NCI-H146 treated with DMSO at 0.1 percent for 48 hours (cell line): ENCODE results near the gene TRAT1.
"Not testable (repeated sequence)": the region's sequence is repeated elsewhere in the genome, so short reads cannot be mapped to it uniquely, and the experiment has no call there.

Experiments used
- DNase-seq: peaks from one replicate; lab custom pipeline; 2025; ENCODE audit not compliant: unreplicated experiment; lab: John Stamatoyannopoulos, UW

The TRAT1 gene, protein sequence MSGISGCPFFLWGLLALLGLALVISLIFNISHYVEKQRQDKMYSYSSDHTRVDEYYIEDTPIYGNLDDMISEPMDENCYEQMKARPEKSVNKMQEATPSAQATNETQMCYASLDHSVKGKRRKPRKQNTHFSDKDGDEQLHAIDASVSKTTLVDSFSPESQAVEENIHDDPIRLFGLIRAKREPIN

DNA sequence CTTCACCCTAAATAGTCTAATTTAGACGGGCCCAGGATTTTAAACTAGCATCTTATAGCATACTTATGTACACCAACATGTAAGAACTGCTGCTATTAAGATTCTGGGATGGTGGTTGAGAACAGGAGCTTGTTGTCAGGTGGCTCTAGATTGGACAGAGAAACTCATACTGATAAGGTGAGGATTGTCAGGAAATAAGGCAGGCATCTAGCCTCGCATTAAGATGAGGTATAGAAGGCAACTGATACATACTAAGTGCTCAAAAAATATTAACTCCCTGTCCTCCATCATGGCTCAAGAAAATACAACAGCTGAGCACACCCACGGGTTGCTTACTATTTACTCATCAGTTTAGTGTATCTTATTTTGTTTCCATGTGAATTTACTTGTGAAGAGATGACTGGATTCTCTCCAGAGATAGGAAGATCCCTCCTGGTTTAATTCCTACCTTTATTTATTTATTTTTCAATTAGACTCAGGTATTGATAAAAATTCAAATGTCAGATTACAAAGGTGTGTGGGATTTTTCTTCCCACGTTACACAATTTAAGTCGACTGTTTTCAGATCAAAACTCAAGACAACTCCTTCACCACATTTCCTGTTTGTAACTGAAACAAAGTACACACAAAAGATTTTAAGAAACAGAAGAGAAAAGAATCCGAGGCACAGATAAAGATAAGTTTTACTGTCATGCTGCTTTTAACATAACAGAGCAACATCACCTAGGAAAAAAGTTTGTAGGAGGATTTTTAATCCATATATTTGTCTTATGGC, at the start of gene TRAT1:
Gene TRAT1, plus strand, starts transcription at position 664 of the 775 bp plus-strand sequence. CDS start 142 bp downstream, outside the sequence.
- DNase-seq = peak; percentile 62

DNA sequence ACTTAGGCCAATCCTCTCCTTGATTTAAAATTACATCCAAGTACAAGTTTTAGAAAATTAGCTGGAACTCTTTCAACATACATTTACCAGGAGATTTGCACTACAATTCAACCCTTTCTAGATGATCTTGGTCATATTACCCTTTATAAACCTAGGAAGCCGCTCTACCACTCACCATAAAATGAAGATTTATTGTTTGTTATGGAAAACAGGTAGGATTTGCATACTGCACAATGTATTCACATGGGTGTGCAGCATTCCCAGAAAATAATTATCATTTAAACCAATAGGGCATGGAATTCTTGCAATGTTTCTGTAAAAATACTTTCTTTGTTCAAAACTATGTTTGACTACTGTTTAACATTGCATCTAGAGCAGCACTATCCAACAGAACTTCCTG, 46.9 kb upstream of the TRAT1 start:
- DNase-seq = no peak

DNA sequence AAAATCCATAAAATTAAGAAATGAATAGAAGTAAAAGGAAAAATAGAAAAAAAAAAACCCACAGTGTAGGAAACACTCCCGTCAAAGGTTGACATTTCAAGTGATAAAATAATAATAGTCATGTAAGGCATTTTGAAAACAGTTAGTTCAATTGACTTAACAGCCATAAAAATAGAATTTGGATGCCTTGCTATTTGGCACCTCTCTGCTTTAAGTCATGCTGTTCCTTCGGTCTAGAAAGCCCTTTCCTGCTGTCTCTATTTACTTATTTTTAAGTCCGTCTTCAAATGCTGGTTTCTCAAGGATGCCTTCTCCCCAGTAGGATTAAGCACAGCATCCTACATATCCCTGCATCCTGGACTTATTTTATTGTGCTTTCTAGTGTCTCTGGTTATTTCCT, 43.1 kb upstream of the TRAT1 start:
- no peak for DNase-seq

DNA sequence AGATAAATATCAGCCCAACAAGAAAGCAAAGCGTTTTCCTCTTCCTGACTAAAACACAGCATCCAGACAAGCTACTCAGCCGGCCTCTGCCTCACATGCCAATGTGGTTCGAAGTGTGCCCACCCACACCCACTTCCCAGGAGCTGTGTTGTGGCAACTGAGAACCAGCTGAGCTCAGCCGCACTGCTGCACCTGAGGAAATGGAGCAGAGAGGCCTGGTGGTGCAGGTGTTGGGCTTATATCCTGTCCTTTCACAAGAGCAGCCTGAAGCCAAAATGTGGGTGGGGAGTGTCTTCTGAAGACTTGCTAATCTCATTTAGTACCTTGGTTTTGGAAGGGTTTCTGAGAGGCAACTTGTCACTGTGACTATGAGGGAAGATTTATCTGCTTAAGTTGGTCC, 42.4 kb upstream of the TRAT1 start:
- DNase-seq = no peak

DNA sequence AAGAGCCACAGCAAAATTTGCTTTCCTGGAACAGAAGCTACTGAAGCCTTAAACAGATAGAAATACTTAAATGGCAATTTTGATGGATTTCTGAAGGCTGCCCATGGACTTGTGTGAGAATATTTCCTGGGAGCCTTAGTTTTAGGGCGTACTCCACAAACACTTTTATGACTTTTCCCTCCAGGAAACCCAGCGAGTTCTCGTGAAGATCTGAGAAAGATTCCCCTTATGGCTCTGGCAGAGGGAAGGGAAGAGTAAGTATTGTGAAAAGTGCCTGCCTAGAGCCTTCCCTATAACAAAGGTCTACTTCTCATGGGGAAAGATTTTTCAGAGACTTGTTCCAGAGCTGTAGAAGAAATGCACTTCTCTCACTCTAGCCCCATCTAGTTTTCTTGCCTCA, 31.1 kb upstream of the TRAT1 start:
- no peak for DNase-seq

DNA sequence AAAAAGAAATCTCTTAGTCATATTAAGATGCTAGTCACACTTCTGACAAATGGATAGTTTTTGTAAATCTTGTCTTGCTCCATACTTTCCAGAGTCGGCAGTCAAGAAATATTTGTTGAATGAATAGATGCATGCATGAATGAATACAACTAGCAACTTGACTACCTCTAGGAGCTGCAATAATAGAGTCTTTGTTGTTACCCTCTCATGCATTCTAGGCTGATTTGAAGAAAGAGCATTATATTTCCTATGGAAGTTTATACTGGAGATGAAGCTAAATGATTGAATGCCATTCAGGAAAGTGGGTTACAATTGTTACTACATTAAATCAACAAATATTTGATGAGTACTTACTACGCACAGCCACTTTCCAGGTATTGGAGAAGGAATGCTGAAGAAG, 18.1 kb upstream of the TRAT1 start:
- no peak for DNase-seq

DNA sequence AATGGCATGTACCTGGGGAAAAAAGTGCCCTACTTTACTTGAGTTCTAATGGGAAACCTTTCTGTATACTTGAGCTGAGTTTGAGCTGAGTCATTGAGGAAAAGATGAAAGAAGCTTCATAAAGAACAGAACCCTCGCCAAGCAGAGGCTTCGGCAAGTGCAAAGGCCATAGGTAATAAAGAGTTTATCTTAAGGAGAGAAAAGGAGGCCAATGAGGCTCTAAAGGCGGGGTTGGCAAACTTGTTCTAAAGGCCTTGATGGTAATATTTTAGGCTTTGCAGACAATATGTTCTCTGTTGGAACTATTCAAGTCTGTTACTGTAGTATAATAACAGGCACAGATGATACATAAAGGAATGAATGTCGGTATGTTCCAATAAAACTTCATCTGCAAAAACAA, 17.6 kb upstream of the TRAT1 start:
- no peak for DNase-seq

DNA sequence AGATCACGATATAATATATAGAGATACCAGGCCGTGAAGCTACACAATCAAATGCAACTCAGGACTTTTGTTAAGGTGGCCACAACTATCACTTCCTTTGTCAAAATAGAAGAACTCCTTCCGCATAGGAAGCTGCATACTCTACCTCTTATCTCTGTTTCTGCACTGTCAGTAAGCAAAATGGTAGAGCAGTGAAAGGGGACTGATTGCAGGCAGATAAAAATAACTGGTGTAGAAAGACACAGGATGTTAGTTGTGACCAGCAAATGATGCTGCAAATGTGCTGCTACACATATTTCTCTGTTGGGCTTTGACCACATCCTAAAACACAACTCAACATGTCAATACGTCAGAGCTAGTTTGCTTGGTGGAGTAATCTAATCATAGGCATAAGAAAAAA, 16.3 kb upstream of the TRAT1 start:
- DNase-seq = no peak

DNA sequence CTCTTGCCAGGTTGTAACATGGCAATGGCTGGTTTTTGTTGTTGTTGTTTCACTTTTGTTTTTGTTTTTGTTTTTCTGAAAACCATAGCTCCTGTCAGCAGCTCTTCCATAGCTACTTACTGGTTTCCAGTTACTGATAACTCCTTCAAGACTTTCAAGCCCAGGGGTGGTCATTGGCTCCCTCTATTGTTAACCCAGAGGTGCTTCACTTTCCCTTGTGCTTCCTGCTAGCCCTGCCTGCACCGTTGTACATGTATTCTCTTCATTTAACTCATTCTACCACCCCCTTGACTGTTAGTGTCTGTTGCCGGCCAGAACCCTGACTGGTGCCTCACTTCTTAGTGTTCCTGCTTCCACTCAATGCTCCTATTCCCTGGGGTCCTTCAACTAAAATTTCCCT, 4.2 kb upstream of the TRAT1 start:
- peak; percentile 88 for DNase-seq

DNA sequence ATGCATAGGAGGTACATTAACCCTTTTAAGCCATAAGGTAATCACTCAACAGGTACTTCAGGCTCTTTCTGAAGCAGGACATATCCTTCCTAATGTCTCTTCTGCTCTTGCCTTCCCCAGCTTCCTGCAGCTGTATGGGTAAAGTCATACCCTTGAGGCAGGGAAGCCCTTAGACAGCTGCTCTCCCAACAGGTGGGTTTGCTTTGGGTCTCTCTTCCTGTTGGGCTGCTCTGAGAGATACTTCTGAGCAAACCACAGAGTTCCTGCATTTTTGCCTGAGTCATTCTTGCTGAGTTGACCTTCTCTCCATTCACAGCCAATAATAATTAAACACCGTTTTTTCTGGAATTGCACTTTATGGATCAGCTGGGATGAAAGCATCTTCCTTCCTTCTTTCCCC, 2.0 kb upstream of the TRAT1 start:
- DNase-seq = no peak

DNA sequence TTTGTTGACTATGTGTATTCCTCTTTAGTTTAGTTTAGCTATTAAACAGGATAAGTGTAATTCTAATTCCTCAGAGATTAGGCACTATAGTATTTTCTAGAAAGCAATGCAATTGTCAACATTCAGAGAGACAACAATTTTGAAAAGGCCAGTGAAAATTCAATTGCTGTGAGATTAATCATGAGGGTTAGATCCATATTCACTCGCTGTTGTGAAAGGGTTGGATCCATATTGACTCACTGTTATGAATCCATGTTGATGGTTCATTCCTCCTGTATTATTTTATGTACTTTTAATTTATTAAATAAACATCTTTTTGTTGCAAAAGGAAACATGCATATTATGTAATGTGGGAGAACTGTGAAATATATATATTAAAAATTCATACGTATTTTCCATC, 641 bp downstream of the TRAT1 start:
- no peak for DNase-seq

DNA sequence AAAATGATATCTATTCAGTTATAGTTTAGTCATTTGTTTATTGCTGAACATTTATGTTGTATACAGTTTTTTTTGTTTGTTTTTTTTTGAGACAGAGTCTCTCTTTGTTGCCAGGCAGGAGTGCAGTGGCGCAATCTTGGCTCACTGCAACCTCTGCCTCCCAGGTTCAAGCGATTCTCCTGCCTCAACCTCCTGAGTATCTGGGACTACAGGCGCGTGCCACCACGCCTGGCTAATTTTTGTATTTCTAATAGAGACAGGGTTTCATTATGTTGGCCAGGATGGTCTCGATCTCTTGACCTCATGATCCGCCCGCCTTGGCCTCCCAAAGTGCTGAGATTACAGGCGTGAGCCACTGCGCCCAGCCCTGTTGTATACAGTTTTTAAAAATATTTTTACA, 1.2 kb downstream of the TRAT1 start:
- DNase-seq = not testable (repeated sequence)

DNA sequence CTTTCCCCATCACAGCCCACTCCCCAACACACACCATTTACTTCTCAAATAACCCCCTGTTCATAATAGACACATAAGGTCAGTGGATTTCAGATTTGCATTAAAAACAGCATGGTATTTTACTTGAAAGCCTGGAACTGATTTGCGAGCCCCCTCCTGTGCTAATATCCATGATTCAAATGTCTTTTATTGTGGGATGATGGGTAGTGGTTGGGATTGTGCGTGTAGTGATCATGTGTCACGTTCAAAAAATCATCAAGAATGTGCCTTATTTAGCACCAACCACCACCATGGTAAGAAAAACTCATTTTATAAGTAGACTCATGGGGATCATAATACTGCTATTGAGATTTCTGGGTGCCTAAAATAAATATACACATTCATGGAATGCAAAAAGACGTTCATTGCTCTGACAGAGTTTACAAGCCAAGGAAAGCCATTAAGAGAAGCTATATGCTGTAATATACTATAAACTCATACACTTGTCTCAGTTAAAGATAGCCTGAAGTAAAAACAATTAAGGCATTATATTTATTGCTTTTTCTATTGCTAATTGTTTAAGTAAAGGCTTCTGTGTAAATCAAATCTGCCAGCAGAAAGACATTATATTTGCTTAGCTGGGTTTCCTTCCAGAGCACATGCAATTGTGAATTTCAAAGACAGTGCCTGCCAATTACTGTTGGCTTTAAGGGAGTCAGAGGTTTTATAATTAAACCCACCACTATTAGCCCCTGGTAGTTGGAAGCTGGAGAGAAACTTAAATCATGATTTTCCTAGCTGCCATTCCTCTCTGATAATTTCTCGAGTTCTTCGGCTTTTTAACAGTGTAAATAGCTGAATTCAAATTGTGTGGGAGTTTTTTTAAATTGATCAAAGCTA, 4.0 kb downstream of the TRAT1 start:
- peak; percentile 89 for DNase-seq

DNA sequence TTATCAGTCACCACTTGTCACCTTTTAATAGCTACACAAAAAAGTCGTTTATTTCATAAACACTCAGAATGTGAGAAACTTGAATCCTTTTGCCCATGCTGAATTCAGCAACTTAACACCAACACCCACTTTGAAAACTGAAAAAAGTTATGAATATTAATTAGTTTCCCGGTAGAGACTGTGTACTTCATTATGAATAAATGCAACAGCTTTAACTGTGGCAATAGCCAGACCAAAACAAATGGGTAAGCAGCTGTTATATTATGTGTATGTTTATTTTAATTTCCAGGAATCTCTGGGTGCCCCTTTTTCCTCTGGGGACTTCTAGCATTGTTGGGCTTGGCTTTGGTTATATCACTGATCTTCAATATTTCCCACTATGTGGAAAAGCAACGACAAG, 7.8 kb downstream of the TRAT1 start:
- no peak for DNase-seq

DNA sequence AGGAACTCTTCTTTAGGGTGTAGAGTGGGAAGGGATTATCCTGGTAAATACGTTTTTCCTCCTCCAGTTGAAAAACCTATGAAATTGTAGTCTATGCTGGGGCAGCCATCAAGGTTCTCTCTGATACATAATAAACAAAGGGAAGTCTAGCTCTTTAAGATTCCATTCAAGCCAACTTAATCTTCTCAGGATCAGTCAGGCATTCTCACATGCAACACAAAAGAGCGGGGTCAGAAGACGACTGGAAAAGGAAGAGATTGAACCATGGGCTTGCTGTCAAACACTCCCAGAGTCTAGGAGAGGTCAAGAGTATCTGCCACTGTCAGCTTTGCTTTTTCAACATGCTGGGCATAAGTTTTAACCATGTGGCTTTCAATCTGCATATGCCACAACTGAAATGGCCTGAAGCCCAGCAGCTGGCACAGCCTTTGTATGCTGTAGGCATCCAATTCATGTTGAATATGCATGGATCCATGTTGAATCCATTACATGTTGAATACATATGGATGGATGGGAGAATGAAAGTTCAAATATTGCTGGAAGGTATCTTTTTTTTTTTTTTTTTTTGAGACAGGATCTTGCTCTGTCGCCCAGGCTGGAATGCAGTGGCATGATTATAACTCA, 8.5 kb downstream of the TRAT1 start:
- no peak for DNase-seq

DNA sequence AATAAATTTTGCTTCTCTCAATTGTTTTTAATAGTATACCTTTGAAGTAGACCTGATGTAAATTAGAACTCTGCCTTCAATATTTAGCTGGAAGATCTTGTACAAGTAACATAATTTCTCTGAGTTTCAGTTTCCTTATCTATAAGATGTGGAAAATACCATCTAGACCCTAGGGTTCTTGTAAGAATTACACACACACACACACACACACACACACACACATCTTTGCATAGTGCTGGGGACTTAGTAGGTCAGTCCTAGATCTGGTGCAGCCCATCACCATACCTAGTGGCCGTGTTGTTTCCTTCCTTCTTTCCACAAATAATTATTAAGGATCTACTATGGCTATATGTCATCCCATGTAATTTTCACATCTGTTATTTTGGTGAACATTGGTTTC, 11.0 kb downstream of the TRAT1 start:
- no peak for DNase-seq

DNA sequence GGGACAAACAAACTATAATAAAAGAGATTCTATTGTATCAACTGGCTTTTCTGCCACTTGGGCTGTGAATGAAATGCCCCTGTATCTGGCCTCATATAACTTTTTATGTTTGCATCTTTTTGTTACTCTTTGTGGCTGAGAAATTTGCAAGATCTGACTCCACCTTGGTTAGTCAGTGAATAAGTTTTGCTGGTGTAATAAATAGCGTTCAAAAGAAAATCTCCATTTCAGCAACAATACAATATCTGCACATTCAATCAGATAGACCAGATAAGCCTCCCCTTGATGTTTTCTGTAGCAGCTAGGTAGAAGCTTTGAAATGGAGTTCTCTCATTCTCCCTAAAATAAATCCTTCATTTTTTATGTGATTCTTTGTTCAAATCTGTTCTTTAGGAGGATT, 12.0 kb downstream of the TRAT1 start:
- DNase-seq = no peak

DNA sequence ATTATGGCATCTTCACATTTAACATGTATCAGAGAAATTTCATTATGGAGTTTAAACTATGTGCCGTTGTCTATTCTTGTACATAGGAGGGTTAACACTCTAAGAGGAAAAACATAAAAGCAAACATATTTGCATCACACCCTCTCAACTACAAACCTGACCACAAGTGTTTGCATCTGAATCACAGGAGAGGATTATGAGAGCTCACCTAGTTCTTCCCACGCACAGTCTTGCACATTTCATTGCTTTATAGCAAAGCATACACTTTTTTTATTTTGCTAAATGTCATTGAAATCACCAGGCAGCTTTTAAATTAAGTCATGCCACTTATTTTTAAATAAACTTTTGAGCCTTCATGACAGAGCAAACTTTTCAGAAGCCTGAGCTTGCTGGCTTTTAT, 12.5 kb downstream of the TRAT1 start:
- no peak for DNase-seq

DNA sequence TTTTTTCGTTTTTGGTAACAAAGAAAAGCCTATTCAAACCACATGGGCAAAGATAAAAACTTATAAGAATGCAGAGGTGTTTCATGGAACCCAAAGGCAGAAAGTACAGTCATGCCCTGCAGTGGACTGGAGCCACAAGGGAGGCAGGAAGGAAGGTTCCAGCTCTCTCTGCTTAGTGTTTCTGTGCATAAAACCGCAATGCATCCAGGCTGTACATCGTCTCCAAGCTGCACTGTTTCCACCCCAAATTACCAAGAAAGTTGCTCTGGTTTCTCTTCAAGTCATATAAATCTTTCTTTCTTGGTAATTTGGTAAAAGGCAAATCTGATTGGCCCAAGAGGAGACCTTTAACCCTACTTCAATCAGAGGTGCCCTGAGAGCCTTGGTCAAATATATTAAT, 15.8 kb downstream of the TRAT1 start:
- DNase-seq = no peak

DNA sequence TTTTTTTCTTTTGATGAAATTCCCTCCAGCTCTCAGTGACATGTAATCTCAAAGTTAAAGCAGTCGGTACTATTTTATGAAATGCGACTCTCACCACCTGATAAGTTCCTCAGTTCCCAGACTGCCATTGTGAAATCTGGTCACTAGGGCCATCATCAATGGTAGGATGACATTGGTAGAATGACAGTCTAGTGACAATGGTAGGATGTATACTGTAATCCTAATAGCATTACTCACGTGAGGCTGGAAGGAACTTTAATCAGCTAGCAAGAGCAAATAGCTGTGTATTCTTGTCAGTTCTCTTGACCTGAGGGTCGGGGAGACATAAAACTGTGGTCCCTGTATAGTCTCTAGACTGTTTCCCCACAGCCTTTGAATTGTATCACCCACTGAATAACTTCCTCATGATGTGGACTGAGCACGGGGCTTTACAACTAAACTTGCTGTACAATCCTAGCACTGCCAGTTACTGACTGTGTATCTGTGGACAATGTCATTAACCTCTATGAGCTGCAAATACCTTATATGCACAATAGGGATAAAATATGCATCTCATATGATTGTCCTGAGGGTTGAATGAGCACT, 23.2 kb downstream of the TRAT1 start:
- peak; percentile 40 for DNase-seq

DNA sequence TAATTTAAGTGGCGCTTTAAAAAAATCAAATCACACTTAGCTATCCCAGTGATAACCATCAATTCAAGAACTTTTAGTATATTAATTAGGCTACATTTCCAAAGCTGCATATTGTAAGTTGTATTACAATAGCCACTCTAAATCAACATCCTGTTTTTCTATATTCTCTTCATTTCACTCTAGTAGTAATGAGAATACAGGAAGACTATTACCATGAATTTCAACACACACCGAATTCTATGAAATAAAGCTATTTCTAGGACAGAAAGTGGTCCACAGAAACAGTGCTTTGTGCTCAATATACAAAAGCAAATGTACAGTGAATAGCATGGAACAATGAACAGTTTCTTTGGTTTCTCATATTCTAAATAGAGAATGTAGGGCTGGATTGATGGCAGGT, 24.6 kb downstream of the TRAT1 start:
- no peak for DNase-seq
